KMS-11 (cell line): ENCODE data around the gene HMGN3.

Source experiments
- H2AFZ ChIP-seq: fragments of 200-600 bp; sonication (generic); 2 replicates; pipeline ENCODE4 v1.6.1; 2016; ENCODE audit warnings: antibody characterized with exemption, mixed run types, low read depth
- H3K27ac ChIP-seq: fragments of 200-600 bp; sonication (generic); 2 replicates; pipeline ENCODE4 v1.6.1; 2016; ENCODE audit warnings: mild to moderate bottlenecking, mixed run types
- H3K27me3 ChIP-seq: fragments of 200-600 bp; sonication (generic); 2 replicates; pipeline ENCODE4 v1.6.1; 2017; ENCODE audit warnings: mild to moderate bottlenecking, low read depth, mixed run types, moderate library complexity; ENCODE audit not compliant: insufficient read depth
- H3K36me3 ChIP-seq: fragments of 200-600 bp; sonication (generic); 2 replicates; pipeline ENCODE4 v1.6.1; 2017; ENCODE audit warnings: mild to moderate bottlenecking, mixed run types; ENCODE audit not compliant: insufficient read depth
- H3K4me1 ChIP-seq: fragments of 200-600 bp; sonication (generic); 2 replicates; pipeline ENCODE4 v1.6.1; 2016; ENCODE audit warnings: mild to moderate bottlenecking, low read depth, mixed run types; ENCODE audit not compliant: poor library complexity, severe bottlenecking
- H3K4me2 ChIP-seq: fragments of 200-600 bp; sonication (generic); 2 replicates; pipeline ENCODE4 v1.7.0; 2016; ENCODE audit warnings: mild to moderate bottlenecking, mixed run types
- H3K4me3 ChIP-seq: fragments of 200-600 bp; sonication (generic); IDR thresholded peaks from 2 replicates; pipeline ENCODE4 v1.6.1; 2017; ENCODE audit warnings: low read depth, low read length, mixed read lengths; ENCODE audit not compliant: insufficient read depth
- H3K79me2 ChIP-seq: fragments of 200-600 bp; sonication (generic); 2 replicates; pipeline ENCODE4 v1.6.1; 2016; ENCODE audit warnings: low read depth, mixed run types; ENCODE audit not compliant: insufficient read depth
- H3K9ac ChIP-seq: fragments of 200-600 bp; sonication (generic); 2 replicates; pipeline ENCODE4 v1.6.1; 2016; ENCODE audit warnings: mild to moderate bottlenecking, mixed run types
- H4K20me1 ChIP-seq: fragments of 200-600 bp; sonication (generic); 2 replicates; pipeline ENCODE4 v1.6.1; 2016; ENCODE audit warnings: mild to moderate bottlenecking, mixed run types; ENCODE audit not compliant: insufficient read depth
- TF ChIP-seq, protein P1 (sequence below): fragments of 200-600 bp; sonication (generic); conservative IDR thresholded peaks from 2 replicates; pipeline ENCODE4 v1.6.1; 2017; ENCODE audit warnings: low read depth, mild to moderate bottlenecking, antibody characterized with exemption, low read length, moderate library complexity, mixed read lengths

Gene HMGN3

DNA sequence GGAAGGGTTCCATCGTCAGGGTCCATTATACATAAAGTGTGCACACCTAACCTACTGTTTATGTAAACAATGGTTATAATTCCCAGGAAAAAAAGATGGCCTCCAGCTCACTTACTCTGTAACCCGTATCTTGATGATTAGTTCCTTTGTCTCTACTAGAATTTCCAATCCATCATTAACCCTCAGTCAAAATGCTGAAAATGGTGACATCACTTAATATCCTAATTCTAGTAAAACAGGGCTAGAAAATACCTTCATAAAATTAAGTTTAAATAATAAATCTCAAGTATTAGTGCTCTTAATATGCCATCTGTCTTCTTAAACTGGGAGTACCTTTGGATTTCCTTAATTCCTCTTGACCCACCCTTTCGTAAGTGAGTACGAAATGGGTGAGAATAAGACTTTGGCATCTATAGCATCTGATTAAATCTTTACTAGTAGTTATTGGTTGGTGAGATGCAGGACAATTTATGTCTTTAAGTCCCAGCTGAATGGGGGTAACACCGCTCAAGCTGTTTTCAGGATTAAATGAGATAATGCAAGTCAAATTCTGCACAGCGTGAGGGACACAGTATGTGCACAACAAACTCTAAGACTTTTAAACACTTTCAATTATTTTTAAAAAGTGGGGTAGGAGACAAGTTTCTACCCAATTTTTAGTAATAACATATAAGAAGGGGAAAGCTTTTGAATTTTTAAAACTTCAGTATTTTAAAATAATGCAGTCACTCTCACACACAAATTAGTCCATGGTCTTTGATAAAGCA lies 1.6 kb downstream of the HMGN3 start:
- H3K4me1 ChIP-seq: peaks cover 21% of the 10 kb centered on the region
- H3K79me2 ChIP-seq: peaks cover 33% of the 10 kb centered on the region
- H3K36me3 ChIP-seq: no peaks in the 10 kb centered on the region
- H3K27ac ChIP-seq: peak overlapping the region; percentile 90; the same call in 1 of the 2 replicates
- TF ChIP-seq, protein P1, sequence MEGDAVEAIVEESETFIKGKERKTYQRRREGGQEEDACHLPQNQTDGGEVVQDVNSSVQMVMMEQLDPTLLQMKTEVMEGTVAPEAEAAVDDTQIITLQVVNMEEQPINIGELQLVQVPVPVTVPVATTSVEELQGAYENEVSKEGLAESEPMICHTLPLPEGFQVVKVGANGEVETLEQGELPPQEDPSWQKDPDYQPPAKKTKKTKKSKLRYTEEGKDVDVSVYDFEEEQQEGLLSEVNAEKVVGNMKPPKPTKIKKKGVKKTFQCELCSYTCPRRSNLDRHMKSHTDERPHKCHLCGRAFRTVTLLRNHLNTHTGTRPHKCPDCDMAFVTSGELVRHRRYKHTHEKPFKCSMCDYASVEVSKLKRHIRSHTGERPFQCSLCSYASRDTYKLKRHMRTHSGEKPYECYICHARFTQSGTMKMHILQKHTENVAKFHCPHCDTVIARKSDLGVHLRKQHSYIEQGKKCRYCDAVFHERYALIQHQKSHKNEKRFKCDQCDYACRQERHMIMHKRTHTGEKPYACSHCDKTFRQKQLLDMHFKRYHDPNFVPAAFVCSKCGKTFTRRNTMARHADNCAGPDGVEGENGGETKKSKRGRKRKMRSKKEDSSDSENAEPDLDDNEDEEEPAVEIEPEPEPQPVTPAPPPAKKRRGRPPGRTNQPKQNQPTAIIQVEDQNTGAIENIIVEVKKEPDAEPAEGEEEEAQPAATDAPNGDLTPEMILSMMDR: no peak
- no peak overlapping the region for H3K4me3 ChIP-seq
- H3K9ac ChIP-seq: peak overlapping the region; percentile 85; the same call in 1 of the 2 replicates
- no peaks in the 10 kb centered on the region for H3K27me3 ChIP-seq
- H2AFZ ChIP-seq: peak overlapping the region; percentile 52; the same call in 1 of the 2 replicates
- peak overlapping the region; percentile 59 for H3K4me2 ChIP-seq
- no peaks in the 10 kb centered on the region for H4K20me1 ChIP-seq

DNA sequence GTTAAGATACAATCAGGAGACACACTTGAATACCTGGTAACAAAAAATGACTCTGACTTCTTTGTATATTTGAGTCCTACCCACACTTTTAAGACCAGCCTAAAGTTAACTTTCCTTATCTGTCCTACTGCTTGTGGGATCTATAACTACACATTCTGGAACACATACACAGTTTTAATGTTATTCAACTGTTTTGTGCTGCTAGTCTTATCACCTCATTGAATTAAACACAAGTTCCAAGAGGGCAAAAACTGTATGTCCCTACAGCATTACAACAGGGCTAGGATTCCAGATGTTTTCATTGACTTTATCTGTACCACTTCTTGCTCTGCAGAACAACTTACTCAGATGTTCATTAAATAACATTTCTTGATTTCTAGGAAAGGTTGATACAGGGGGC lies 2.8 kb downstream of the HMGN3 start:
- Histone ChIP-seq H3K27ac (no peak overlapping the region), H2AFZ (no peak overlapping the region), H4K20me1 (no peaks in the 10 kb centered on the region), H3K27me3 (no peaks in the 10 kb centered on the region), H3K4me3 (no peak overlapping the region), H3K79me2 (peaks cover 33% of the 10 kb centered on the region), H3K36me3 (no peaks in the 10 kb centered on the region), H3K9ac (no peak overlapping the region), H3K4me1 (peaks cover 21% of the 10 kb centered on the region), H3K4me2 (no peak overlapping the region)
- TF ChIP-seq, protein P1: no peak

DNA sequence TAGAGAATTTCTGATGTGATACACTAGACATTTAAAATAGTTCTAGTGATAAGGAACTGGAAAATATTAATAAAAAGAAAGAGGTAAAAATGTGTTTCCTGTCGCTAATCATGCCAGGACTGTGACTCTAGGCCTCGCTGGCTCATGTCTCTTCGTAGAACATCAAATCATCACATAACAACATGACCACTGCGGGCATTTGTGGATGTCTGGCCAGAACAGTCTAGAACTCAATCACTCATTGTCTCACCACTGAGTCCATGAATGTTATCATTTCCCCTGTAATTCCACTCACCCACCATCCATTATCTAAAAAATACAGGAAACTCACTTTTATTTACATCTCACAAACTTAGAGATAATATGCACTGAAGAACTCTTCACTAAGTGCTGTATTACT lies 3.4 kb downstream of the HMGN3 start:
- Histone ChIP-seq H3K27me3 (no peaks in the 10 kb centered on the region), H3K4me3 (no peak overlapping the region), H3K4me1 (peaks cover 21% of the 10 kb centered on the region), H3K79me2 (peaks cover 33% of the 10 kb centered on the region), H2AFZ (no peak overlapping the region), H4K20me1 (no peaks in the 10 kb centered on the region), H3K4me2 (no peak overlapping the region), H3K27ac (no peak overlapping the region), H3K36me3 (no peaks in the 10 kb centered on the region), H3K9ac (no peak overlapping the region)
- TF ChIP-seq, protein P1: no peak

DNA sequence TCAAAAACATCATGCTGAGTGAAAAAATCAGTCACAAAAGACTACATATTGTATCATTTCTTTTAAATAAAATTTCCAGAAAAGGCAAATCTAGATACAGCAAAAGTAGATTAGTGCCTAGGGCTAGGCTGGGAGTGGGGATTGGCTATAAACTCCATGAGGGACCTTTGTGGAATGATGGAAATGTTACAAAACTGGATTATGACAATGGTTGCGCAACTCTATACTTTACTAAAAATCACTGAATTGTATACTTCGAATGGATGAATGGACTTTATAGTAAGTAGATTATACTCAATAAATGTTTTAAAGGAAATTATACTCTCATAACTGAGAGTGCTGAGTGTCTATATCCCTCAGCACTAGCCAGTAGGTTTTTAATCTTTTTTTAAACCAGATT lies 4.3 kb downstream of the HMGN3 start:
- H3K27me3 ChIP-seq: no peaks in the 10 kb centered on the region
- H2AFZ ChIP-seq: no peak overlapping the region
- H3K27ac ChIP-seq: no peak overlapping the region
- H3K4me3 ChIP-seq: no peak overlapping the region
- no peak overlapping the region for H3K4me2 ChIP-seq
- H3K4me1 ChIP-seq: peaks cover 20% of the 10 kb centered on the region
- no peaks in the 10 kb centered on the region for H4K20me1 ChIP-seq
- TF ChIP-seq, protein P1: no peak
- H3K9ac ChIP-seq: no peak overlapping the region
- H3K79me2 ChIP-seq: peaks cover 33% of the 10 kb centered on the region
- no peaks in the 10 kb centered on the region for H3K36me3 ChIP-seq
